ENCODE measurements around the gene FAM236A.
"Not testable (repeated sequence)": the region's sequence is repeated elsewhere in the genome, so short reads cannot be mapped to it uniquely, and the experiment has no call there.

FAM236A gene

GRCh38 chrX:72937906-72938305 lies at the start of gene FAM236A:
TSS of gene FAM236A (plus strand) at chrX:72938206. CDS start at chrX:72938263, 57 bp downstream.
- not testable (repeated sequence) for DNase-seq (ENCODE audit: low spot score)

GRCh38 chrX:72889740-72890139 lies 48.3 kb upstream of the FAM236A start:
- DNase-seq (ENCODE audit: low spot score), result not testable (repeated sequence)

- DNase-seq (ENCODE audit: low spot score), result not testable (repeated sequence)
Measured at GRCh38 chrX:72912315-72912714, 25.7 kb upstream of the FAM236A start, which contains the start of gene FAM236C. TSS of gene FAM236C (plus strand) at chrX:72912615. CDS start at chrX:72912715, 100 bp downstream.

GRCh38 chrX:72916096-72916495 lies 21.9 kb upstream of the FAM236A start:
- DNase-seq (ENCODE audit: low spot score), result not testable (repeated sequence)

GRCh38 chrX:72932283-72932682 lies 5.7 kb upstream of the FAM236A start:
- DNase-seq (ENCODE audit: low spot score), result not testable (repeated sequence)

- DNase-seq (ENCODE audit: low spot score), result not testable (repeated sequence)
Measured at GRCh38 chrX:72936455-72936854, 1.6 kb upstream of the FAM236A start.

- not testable (repeated sequence) for DNase-seq (ENCODE audit: low spot score)
Measured at GRCh38 chrX:72936882-72937455, 1.0 kb upstream of the FAM236A start.

GRCh38 chrX:72942272-72942671 lies 4.3 kb downstream of the FAM236A start:
- not testable (repeated sequence) for DNase-seq (ENCODE audit: low spot score)

- not testable (repeated sequence) for DNase-seq (ENCODE audit: low spot score)
Measured at GRCh38 chrX:72943035-72943818, 5.2 kb downstream of the FAM236A start.

GRCh38 chrX:72943819-72944169 lies 5.8 kb downstream of the FAM236A start, which contains the start of gene DMRTC1:
TSS of gene DMRTC1 (minus strand) at chrX:72943837. CDS start at chrX:72875694, 68,143 bp downstream.
- DNase-seq (ENCODE audit: low spot score), result not testable (repeated sequence)

GRCh38 chrX:72959971-72960370 lies 22.0 kb downstream of the FAM236A start:
- not testable (repeated sequence) for DNase-seq (ENCODE audit: low spot score)

- not testable (repeated sequence) for DNase-seq (ENCODE audit: low spot score)
Measured at GRCh38 chrX:72971859-72972258, 33.9 kb downstream of the FAM236A start.

- DNase-seq (ENCODE audit: low spot score), result not testable (repeated sequence)
Measured at GRCh38 chrX:72974885-72975284, 36.9 kb downstream of the FAM236A start.

GRCh38 chrX:72980894-72981469 lies 43.0 kb downstream of the FAM236A start:
- not testable (repeated sequence) for DNase-seq (ENCODE audit: low spot score)
